ENCODE results near the gene ZCCHC7. TPM values are rescaled to one million over a fixed set of nuclear protein-coding genes. Genes with fewer than 3 reads are reported as not detected.

The ZCCHC7 gene
- total and polyA plus RNA-seq, 2 of the 8 experiments (the other 6 are each of a cell fraction or from before 2014, with no cell fraction given): 12.2 to 27.5 TPM

DNA sequence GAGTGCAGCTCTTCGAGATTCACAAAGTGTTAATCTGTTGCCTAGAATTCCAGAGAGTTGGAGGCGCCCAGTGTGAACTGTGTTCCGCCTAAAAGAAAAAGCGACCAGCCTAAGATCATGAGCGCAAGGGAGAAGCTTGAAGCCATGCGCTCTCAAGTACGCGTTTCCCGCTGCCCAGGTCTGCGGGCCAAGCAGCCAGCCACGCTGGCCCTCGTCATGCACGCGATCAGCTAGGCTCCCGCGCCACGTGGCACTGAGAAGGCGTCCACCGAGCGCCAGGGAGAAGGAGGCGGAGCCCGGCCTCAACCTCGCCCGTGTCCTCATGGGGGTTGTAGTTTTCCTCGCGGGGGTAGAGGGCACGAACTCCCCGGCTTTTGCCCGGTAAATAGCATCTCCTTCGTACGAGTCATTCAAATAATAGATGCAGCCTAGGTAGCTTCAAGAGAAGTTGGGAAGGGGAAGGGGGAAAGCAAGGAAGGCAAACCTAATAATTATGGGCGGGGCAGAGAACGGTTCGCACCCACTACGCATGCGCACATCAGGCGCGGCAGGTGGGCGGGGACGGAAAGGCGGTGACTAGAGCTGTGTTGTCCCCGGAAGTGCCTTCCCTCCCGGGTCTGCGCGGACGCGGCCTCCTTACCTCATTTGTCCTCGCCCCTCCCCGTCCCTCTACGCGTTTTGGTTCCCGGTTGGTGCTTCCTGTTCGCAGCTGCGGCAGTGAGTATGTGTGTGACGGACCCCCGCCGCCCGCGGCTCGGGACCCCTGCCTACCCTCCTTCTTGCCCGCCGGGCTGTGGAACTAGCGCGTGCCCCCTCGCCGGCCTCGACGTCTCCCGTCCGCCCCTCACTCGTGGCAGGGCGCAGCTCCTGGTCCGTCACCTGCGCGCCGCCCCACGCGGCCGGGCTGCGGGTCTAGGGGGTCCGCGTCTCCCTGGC lies at the start of gene ZCCHC7 (continued):
- TF ChIP-seq RAD21 (IDR thresholded peaks at IDR 0.05 in 1 of 2, conservative IDR thresholded peaks at IDR 0.05 in 1 of 2; ENCODE audit: low read depth in 2 of 2, low read length in 2 of 2): no peak
- no peak for TF ChIP-seq JUN (IDR thresholded peaks at IDR 0.05; ENCODE audit: low read depth, low read length)
- no peak for TF ChIP-seq NANOG (IDR thresholded peaks at IDR 0.05; ENCODE audit: insufficient read depth, low read depth, low read length, poor library complexity, severe bottlenecking)
- TF ChIP-seq, protein P1, sequence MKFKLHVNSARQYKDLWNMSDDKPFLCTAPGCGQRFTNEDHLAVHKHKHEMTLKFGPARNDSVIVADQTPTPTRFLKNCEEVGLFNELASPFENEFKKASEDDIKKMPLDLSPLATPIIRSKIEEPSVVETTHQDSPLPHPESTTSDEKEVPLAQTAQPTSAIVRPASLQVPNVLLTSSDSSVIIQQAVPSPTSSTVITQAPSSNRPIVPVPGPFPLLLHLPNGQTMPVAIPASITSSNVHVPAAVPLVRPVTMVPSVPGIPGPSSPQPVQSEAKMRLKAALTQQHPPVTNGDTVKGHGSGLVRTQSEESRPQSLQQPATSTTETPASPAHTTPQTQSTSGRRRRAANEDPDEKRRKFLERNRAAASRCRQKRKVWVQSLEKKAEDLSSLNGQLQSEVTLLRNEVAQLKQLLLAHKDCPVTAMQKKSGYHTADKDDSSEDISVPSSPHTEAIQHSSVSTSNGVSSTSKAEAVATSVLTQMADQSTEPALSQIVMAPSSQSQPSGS (IDR thresholded peaks at IDR 0.05; ENCODE audit: low read length): no peak
- TF ChIP-seq POLR2A (IDR thresholded peaks at IDR 0.05; ENCODE audit: control extremely low read depth in 1 of 2, low read depth in 2 of 2, low read length in 2 of 2): peak; percentile 26 to 90
- peak; percentile 68 for TF ChIP-seq TAF1 (IDR thresholded peaks at IDR 0.05; ENCODE audit: low read depth, low read length)
- peak; percentile 75; the same call in 1 of the 2 replicates for TF ChIP-seq GABPA (IDR thresholded peaks at IDR 0.05; ENCODE audit: borderline replicate concordance, insufficient read depth, low read length)
- no peak for TF ChIP-seq SIN3A (conservative IDR thresholded peaks at IDR 0.05 in 1 of 2, IDR thresholded peaks at IDR 0.05 in 1 of 2; ENCODE audit: low read depth in 1 of 2, low read length in 2 of 2)
- TF ChIP-seq SUZ12 (IDR thresholded peaks at IDR 0.05; ENCODE audit: low read length): no peak
- TF ChIP-seq TAF7 (optimal IDR thresholded peaks at IDR 0.05; ENCODE audit: borderline replicate concordance, low read depth, low read length): no peak
- TF ChIP-seq ASH2L (IDR thresholded peaks at IDR 0.05; ENCODE audit: low read length): peak; percentile 95
- TF ChIP-seq GTF2F1 (IDR thresholded peaks at IDR 0.05; ENCODE audit: borderline replicate concordance, low read depth, low read length): peak; percentile 91
- no peak for TF ChIP-seq HDAC6 (IDR thresholded peaks at IDR 0.05; ENCODE audit: low read depth, low read length)
- no peak for TF ChIP-seq BACH1 (IDR thresholded peaks at IDR 0.05; ENCODE audit: low read length)
- peak; percentile 95 for TF ChIP-seq RBBP5 (IDR thresholded peaks at IDR 0.05; ENCODE audit: borderline replicate concordance, low read depth, low read length)
- peak in 1 of 2 experiments; percentile 74; a peak in 2 of 4 replicates for TF ChIP-seq HDAC2 (IDR thresholded peaks at IDR 0.05; ENCODE audit: borderline replicate concordance in 1 of 2, low read depth in 2 of 2, low read length in 2 of 2)
- no peak for TF ChIP-seq RFX5 (IDR thresholded peaks at IDR 0.05; ENCODE audit: borderline replicate concordance, low read depth, low read length)
- 0 out of 2 replicates have a peak, but pooled peaks have one; percentile 42 for TF ChIP-seq KDM5A (IDR thresholded peaks at IDR 0.05; ENCODE audit: low read length)
- TF ChIP-seq CBX8 (IDR thresholded peaks at IDR 0.05; ENCODE audit: borderline replicate concordance, low read depth, low read length): no peak
- no peak for TF ChIP-seq CTBP2 (IDR thresholded peaks at IDR 0.05; ENCODE audit: borderline replicate concordance, insufficient read depth, insufficient read length, low read length)
- no peak for TF ChIP-seq CEBPB (IDR thresholded peaks at IDR 0.05; ENCODE audit: low read depth, low read length)
